HG02938 (cell line): ENCODE results near the gene NFIA.

Experiments used
- ATAC-seq: cut with Tn5 transposase; IDR thresholded peaks from one replicate; pipeline ENCODE4 v1.9.1; 2021; ENCODE audit warnings: mild to moderate bottlenecking, moderate library complexity; ENCODE audit not compliant: unreplicated experiment

NFIA gene

GRCh38 chr1:61175976-61176375, 93.6 kb downstream of the NFIA start:
- ATAC-seq, result no peak

GRCh38 chr1:61181067-61182038, 99.0 kb downstream of the NFIA start:
- no peak for ATAC-seq

DNA sequence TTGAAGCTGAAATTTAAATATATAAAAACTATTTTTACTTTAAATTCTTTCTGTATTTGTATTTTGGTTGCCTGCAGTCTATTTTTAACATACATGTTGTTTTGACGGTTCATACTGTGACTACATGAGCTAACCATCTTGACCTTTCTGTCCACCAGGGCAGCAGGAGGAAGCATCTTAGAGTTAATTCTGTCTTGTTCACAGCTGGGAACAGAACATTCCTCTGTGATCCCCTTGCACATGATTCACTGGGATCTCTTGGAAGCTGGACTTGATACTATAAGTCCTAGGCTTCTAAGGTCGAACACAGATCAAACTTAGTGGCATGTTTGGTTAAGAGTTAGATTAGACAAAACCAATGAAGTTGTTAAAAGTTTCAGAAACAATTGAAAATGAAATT, 99.7 kb downstream of the NFIA start:
- ATAC-seq, result no peak

DNA sequence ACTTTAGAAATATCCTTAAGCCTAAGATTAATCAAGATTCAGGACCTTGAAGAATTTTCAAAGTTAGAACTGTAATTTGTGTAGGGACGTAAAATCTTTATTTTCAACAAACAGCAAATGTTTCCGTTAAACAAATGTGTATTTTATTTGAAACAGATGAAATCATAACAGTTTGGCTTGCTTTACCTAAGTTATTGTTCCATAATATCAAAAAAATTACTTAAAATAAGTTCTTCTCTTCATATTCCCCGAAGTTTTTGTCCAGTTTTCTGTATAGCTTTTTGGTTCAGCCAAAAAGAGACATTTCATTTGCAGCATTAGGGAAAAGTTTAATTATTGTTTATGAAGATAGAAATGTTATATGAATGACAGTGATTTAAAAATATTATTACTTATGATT, 100.1 kb downstream of the NFIA start:
- ATAC-seq, result no peak

DNA sequence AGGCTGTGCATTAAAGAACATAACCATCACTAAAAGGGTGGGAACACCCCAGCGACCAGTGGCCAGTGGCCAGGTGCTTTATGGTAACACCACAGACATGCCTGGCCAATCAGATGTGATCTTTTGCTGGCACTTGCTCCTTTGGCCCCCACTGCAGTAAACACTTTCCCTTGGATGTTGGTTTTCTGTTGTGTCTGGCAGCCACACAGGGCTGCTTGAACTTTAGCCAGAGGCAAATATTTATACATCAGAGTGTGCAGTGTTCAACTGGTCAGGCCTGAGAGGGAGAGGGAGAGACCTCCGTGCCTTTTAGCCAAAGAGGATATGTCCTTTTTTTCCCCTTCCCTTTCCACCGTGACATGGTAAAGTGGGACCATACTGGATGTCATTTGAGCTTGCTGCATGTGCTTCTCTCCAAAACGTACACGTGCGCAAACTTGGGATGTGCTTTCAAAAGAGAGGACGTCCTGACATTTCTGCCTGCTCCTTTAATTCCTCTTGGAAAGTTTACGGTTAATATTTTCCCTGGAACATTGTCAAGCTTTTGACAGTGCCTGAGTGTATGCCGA, 101.2 kb downstream of the NFIA start:
- ATAC-seq, result no peak

DNA sequence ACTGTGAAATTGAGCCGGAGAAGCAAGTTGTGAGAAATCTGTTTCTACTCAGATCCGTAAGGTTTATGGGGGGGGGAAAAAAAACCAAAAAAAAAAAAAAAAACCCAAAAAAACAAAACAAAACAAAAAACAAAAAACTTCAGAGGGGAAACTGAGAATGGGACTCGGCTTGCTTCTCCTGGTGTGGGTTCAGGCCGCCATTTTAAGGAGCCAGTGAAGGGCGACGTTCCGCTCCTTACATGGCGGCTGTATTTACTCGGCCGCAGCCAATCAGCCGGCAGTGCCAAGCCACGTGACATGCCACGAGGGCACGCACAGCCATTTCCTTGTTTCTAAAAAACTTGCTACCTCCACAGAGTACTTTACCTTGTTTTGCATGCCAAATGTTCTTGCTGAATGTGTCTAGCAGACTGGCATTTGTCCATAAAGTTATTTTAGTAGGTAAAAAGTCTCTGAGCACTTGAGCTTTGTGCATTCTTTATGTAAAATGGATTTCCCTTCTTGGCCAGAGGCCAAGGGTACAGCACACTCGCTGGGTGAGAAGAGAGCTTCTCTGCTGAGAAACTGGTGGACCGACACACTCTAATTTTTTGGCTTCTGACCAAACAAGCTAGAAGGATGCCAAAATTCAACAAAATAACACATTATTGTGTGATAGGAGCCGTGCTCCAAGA, 101.8 kb downstream of the NFIA start:
- no peak for ATAC-seq

DNA sequence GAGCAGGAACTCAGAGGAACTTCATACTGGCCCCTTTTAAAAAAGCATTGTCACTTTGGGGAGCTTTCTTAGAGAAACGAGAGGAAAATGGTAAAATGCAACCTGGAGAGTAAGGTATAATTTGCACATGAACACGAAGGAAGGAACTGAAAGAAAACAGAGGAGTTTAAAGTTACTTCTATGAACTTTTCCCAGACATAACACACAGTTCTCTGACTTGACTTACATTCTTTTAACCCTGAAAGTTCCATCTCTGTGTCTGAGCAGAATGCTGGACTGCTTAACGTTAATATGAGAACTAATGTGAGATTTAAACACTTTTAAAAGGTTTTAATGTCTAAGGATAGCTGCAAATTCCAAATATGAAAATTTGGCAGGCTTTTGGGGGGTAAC, 102.3 kb downstream of the NFIA start:
- no peak for ATAC-seq

DNA sequence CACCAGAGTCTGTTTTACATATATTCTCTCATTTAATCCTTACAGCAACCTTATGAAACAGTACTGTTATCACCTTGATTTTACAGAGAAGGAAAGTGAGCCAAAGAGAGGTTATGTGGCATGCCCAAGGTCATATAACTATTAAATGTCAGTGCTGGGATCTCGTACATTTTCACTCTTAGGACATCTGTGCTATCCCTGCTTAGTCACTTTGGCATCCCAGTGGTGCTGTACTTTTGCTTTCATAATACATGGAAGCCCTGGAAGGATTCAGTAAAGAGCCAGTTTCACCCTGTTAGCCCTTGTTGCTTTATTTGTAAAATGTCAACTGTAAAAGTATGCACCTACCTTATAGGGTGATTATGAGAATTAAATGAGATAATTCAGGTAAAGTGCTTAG, 104.4 kb downstream of the NFIA start:
- no peak for ATAC-seq

- ATAC-seq, result no peak
Measured at GRCh38 chr1:61187352-61188086, 105.2 kb downstream of the NFIA start.

- ATAC-seq, result no peak
Measured at GRCh38 chr1:61190153-61190552, 107.8 kb downstream of the NFIA start.

DNA sequence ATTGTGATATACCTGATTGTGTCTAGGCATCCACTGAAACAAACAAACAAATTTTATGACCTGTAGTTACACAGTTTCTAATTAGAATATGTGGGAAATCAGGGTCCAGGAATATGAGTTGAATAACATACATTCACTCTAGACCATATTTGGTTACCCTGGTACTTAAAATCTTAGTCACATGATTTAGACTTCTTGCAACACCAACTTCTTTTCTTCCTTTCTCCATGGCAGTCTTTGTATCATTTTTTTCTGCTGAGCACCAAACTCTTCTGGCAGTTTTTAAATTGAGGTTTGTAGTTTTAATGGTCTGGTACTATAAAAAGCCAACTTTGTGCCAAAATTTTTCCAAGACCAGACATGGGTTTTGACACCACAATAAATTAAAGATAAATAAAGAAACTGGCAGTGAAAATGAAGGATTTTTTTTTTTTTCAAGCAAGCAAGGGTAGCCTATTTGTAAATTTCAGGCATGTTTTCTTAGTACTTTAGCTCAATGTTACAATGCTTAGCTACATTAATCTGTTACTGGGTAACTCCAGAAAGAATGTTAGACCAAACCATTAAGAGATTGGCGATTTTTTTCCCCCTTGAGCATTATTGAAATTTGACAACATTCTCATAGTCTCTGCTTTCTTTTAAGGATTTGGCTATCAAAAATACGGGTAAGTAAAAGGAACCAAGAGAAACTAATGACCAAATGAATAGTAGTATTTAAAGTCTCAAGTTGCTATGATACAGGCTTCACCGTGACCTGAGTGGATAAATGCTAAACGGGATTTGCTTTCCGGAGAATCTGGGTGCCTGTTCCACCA, 108.5 kb downstream of the NFIA start:
- no peak for ATAC-seq

DNA sequence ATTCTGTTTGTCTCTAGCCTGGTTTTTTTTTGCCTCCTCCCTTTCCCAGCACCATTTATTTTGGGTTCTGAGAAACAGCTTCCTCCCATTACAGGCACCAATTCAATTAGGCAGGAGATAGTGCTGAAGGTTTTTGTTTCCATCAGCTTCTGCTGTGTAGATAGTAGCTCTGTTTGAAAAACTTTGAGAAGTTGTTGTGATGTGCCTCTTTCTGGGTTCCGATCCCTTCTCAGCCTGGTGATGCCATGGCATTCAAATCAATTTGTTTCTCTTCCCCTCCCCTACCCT, 109.0 kb downstream of the NFIA start:
- no peak for ATAC-seq

GRCh38 chr1:61192663-61193330, 110.4 kb downstream of the NFIA start:
- no peak for ATAC-seq

- ATAC-seq, result no peak
Measured at GRCh38 chr1:61193808-61194207, 111.4 kb downstream of the NFIA start.

DNA sequence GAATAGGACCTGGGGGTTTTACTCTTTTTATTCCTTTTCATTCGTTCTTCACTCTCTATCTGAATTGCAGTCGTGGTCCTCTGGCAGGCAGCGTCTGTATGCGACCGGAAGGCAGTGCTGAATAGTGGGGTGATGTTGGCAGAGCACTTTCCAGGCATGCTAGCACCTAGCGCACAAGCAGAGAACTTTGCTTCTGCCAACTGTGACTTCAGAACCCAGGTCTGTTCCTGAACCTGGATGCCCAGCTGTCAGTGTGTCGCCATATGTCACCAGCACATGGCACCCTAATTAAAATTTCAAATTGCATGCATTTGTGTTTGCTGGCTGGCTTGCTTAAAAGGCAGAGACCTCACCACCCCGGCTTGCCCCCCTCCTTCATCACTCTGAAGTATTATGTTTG, 116.2 kb downstream of the NFIA start:
- no peak for ATAC-seq

DNA sequence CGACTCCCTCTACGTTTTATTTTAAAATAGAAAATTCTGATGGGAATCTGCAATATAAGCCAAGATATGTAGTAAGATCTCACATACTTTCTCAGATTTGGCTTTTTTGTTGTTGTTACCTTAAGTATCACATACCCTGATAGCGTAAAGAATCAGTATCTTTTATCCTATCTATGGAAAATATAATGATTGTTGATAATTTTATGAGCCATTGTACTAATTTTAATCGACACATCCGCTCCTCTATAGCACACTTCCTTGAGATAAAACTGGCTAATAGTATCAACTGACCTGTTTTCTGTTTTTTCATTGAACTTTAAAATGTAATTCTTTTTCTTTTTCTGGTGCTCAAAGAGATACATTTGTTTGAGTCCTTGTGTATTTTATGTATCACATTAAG, 118.7 kb downstream of the NFIA start:
- ATAC-seq, result no peak

DNA sequence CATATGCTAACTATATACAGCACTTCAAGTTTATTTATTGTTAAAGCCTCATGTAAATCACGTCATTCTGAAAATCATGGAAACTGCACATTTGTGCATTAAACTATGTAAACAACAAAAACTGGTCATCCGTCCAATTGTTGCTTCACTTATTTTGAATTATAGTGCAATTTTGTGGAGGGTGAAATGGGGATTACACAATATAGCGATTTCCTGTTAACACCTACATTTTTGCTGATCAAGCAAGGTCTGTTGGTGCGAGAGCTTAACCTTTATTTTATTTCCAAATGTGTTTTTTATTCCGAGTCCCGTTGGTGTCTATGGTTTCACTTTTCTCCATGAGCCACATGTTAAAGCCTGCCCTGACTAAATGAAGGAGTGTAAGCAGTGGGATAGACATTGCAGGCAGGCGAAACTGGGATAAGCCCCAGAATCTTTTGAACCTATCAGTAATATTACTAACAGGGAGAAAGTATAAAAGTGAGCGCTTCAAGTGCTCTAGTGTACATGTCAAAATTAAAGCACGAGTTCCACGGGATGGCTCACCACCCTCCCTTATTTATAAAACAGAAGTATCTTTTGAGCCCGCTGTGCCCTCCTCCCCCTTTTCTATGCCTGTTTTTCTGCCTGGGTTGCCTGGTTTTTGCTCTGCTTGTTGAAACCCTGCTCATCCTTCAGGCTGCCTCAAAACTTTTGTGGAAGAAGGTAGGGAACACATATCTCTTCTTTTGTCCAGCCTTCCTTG, 120.7 kb downstream of the NFIA start:
- ATAC-seq, result no peak

- no peak for ATAC-seq
Measured at GRCh38 chr1:61204528-61204927, 122.2 kb downstream of the NFIA start.

DNA sequence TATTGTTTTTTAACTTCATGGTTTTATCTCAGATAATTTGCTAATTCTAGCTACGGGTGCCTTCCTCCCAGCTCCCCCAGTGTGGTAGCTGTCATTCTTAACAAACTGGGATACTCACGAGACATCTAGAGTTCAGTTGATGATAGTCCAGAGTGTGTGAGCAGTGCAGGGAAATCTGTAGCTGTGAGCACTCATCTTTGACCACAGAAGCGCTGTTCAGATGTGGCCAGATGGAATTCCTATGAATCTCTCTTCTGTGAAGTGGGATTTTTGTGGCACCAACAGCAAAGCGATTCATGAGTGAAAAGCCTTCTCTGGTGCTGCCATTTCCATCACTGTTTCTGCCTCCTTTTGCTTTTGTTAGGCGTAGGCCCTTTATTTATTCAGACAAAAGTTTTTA, 125.1 kb downstream of the NFIA start:
- ATAC-seq, result no peak
